K562 (cell line): Measurements from ENCODE around the gene PEX11B. TPM values are rescaled to one million over a fixed set of nuclear protein-coding genes. Genes with fewer than 3 reads are reported as not detected.

Source experiments
- BCOR ChIP-seq: fragments of 450-650 bp; IDR thresholded peaks from 2 replicates; pipeline ENCODE4 v1.6.1; 2016
- ELF4 ChIP-seq: fragments of 450-650 bp; formaldehyde crosslinking; IDR thresholded peaks from 2 replicates; pipeline ENCODE4 v1.4.0; 2022; ENCODE audit warnings: missing genetic modification characterization
- ESRRA ChIP-seq: fragments of 450-650 bp; IDR thresholded peaks from 2 replicates; pipeline ENCODE4 v1.6.1; 2014; ENCODE audit warnings: low read depth, mild to moderate bottlenecking, moderate library complexity, borderline replicate concordance
- FOXK1 ChIP-seq: sonication (generic); formaldehyde crosslinking; IDR thresholded peaks from 2 replicates; pipeline ENCODE4 v1.8.0; 2022; ENCODE audit warnings: missing genetic modification reagents, mild to moderate bottlenecking, borderline replicate concordance
- FOXK2 ChIP-seq, 2 experiments: fragments of 450-650 bp; IDR thresholded peaks in 1 of 2; conservative IDR thresholded peaks in 1 of 2; 2 replicates each; pipeline ENCODE4 v1.6.1; 2016; ENCODE audit warnings: low read depth in 2 of 2, mild to moderate bottlenecking in 1 of 2
- FOXM1 ChIP-seq, 2 experiments: fragments of 450-650 bp in 1 of 2; sonication (generic) in 1 of 2; formaldehyde crosslinking in 1 of 2; IDR thresholded peaks; 2 replicates each; pipeline versions ENCODE4 v1.6.1 to v1.9.0; 2017 to 2022; ENCODE audit warnings: low read depth in 2 of 2, mild to moderate bottlenecking in 2 of 2, missing genetic modification reagents in 1 of 2, moderate library complexity in 1 of 2
- GABPA ChIP-seq: fragments of 200-800 bp; sonication (Bioruptor generic); conservative IDR thresholded peaks from 2 replicates; pipeline ENCODE4 v1.6.1; 2016; ENCODE audit warnings: low read depth, missing genetic modification characterization, missing compliant biosample characterization
- MCM7 ChIP-seq, 2 experiments: fragments of 450-650 bp; IDR thresholded peaks; 2 replicates each; pipeline ENCODE4 v1.6.1; 2016 to 2018
- RFX7 ChIP-seq: fragments of 250-450 bp; sonication (Bioruptor Pico); IDR thresholded peaks from 2 replicates; pipeline ENCODE4 v1.5.1; 2021; ENCODE audit warnings: mild to moderate bottlenecking
- ZBTB40 ChIP-seq, 2 experiments: fragments of 450-650 bp in 1 of 2; sonication (generic) in 1 of 2; formaldehyde crosslinking in 1 of 2; IDR thresholded peaks; 2 replicates each; pipeline versions ENCODE4 v1.7.1 to v1.9.0; 2016 to 2022; ENCODE audit warnings: inconsistent platforms in 1 of 2, mild to moderate bottlenecking in 1 of 2, missing genetic modification reagents in 1 of 2
- ZNF436 ChIP-seq: fragments of 250-450, 450-650 bp; sonication (Bioruptor Pico); formaldehyde crosslinking; IDR thresholded peaks from 2 replicates; pipeline ENCODE4 v1.7.0; 2020; ENCODE audit warnings: mild to moderate bottlenecking
- polyA plus RNA-seq, 8 experiments: library from polyadenylated mRNA; depleted of rRNA in 4 of 8; stranded (reverse) in 5 of 8; unstranded in 3 of 8; fragments of >200 nt; fragmentation: Nextera tagmentation in 2 of 8; fragmentation: Illumina TruSeq in 1 of 8; extraction: Ambion mirVana in 2 of 8; extraction: Trizol in 1 of 8; gene quantifications; 2 replicates each; pipeline versions ENCODE4 v1.2.1 to v1.2.3, GENCODE V29; 2011 to 2014; ENCODE audit warnings: inconsistent platforms in 1 of 8, missing spikeins in 1 of 8
- total RNA-seq, 7 experiments: library from RNA; depleted of rRNA in 6 of 7; stranded (reverse); fragments of >200 nt in 6 of 7; fragmentation: Illumina TruSeq in 2 of 7; extraction: Trizol in 2 of 7; gene quantifications; 2 replicates each; pipeline versions ENCODE4 v1.2.1 to v1.2.3, GENCODE V29; 2011 to 2021; ENCODE audit warnings: low replicate concordance in 1 of 7
- TF ChIP-seq, protein P1 (sequence below): fragments of 250-450 bp; sonication (Bioruptor Pico); IDR thresholded peaks from 2 replicates; pipeline ENCODE4 v1.9.0; 2021; ENCODE audit warnings: mild to moderate bottlenecking
- TF ChIP-seq, protein P2 (sequence below): conservative IDR thresholded peaks from 2 replicates; pipeline ENCODE4 v1.6.1; 2011; ENCODE audit warnings: low read depth, mild to moderate bottlenecking, low read length; ENCODE audit not compliant: control insufficient read depth

Gene PEX11B
- total and polyA plus RNA-seq, 9 of the 15 experiments (the other 6 are each of a cell fraction or from before 2014, with no cell fraction given) = 13.2 to 60.0 (median 21.7) TPM

DNA sequence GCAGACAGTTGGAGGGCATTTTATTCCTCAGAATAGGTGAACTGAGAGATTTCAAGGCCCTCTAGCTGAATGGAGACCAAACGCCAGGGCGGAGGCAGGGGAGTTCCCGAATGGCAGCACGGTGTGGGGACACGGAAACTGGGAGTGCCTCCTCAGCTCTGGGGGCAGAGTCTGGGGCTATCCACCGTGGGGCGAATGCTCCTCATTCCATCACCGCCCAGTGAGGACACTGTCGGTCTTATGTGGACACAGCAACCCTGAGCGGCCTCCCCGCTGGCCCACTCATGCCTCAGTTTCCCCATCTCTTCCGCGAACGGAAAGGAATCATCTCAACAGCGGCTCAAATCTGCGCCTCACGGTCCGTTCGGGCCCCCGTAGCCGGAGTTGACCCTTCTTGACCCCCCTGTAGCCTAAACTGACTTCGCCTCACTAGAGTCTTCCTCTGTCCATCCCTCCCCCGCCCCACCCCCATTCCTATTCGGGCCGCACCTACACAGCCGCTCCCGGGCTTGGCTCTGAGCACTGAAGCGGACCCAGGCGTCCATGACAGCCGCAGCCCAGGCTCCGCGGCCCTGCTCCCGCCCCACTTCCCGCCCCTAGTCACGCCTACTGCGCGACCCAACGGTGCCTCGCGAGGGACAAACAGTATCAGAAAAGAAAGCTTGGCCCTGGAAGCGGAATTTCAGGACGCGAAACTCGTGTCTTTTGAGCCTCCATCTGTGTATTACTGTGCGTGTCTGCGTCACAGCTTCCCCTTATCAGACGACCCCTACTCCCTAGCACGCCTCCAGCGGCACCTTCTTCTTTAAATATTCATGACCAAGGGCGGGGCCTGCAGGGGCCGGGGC, at the start of gene PEX11B (continued):
- no peak for TF ChIP-seq ZBTB40 (IDR thresholded peaks at IDR 0.05)
- TF ChIP-seq ZBTB40 (CRISPR knock-in tag; IDR thresholded peaks at IDR 0.05) = no peak
- no peak for TF ChIP-seq ELF4 (CRISPR knock-in tag)
- no peak for TF ChIP-seq MCM7 (IDR thresholded peaks at IDR 0.05)
- no peak for TF ChIP-seq ZNF436 (CRISPR knock-in tag)
- TF ChIP-seq ESRRA = no peak
- peak; percentile 57; the same call in 1 of the 2 replicates for TF ChIP-seq FOXM1 (IDR thresholded peaks at IDR 0.05; ENCODE audit: low read depth)
- no peak for TF ChIP-seq FOXM1 (CRISPR knock-in tag; IDR thresholded peaks at IDR 0.05; ENCODE audit: low read depth)
- TF ChIP-seq, protein P1, sequence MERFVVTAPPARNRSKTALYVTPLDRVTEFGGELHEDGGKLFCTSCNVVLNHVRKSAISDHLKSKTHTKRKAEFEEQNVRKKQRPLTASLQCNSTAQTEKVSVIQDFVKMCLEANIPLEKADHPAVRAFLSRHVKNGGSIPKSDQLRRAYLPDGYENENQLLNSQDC (CRISPR knock-in tag) = no peak
- no peak for TF ChIP-seq GABPA
- TF ChIP-seq, protein P2, sequence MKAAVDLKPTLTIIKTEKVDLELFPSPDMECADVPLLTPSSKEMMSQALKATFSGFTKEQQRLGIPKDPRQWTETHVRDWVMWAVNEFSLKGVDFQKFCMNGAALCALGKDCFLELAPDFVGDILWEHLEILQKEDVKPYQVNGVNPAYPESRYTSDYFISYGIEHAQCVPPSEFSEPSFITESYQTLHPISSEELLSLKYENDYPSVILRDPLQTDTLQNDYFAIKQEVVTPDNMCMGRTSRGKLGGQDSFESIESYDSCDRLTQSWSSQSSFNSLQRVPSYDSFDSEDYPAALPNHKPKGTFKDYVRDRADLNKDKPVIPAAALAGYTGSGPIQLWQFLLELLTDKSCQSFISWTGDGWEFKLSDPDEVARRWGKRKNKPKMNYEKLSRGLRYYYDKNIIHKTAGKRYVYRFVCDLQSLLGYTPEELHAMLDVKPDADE = peak; percentile 18; the same call in 1 of the 2 replicates
- no peak for TF ChIP-seq RFX7 (CRISPR knock-in tag)
- TF ChIP-seq FOXK1 = no peak
- no peak for TF ChIP-seq FOXK2 (conservative IDR thresholded peaks at IDR 0.05 in 1 of 2, IDR thresholded peaks at IDR 0.05 in 1 of 2; ENCODE audit: low read depth in 2 of 2)
- peak; percentile 58; the same call in 1 of the 2 replicates for TF ChIP-seq BCOR
